GM18499 (cell line): Measurements from ENCODE around the gene CNIH3.
"Not testable (repeated sequence)": the region's sequence is repeated elsewhere in the genome, so short reads cannot be mapped to it uniquely, and the experiment has no call there.

Source experiments
- ATAC-seq: cut with Tn5 transposase; IDR thresholded peaks from one replicate; pipeline ENCODE4 v1.9.1; 2021; ENCODE audit warnings: moderate number of reproducible peaks; ENCODE audit not compliant: insufficient read depth, unreplicated experiment

The CNIH3 gene

GRCh38 chr1:224615861-224616755, at the start of gene CNIH3:
Gene CNIH3 (plus strand): TSS chr1:224616317. CDS start chr1:224617175, 858 bp downstream.
- no peak for ATAC-seq

- ATAC-seq = not testable (repeated sequence)
Observed at GRCh38 chr1:224566492-224566891, 49.6 kb upstream of the CNIH3 start.

- no peak for ATAC-seq
Observed at GRCh38 chr1:224569276-224569675, 46.8 kb upstream of the CNIH3 start.

- not testable (repeated sequence) for ATAC-seq
Observed at GRCh38 chr1:224571975-224572374, 44.1 kb upstream of the CNIH3 start.

- no peak for ATAC-seq
Observed at GRCh38 chr1:224579526-224579925, 36.6 kb upstream of the CNIH3 start.

GRCh38 chr1:224580006-224580405, 36.1 kb upstream of the CNIH3 start:
- no peak for ATAC-seq

GRCh38 chr1:224582041-224582440, 34.1 kb upstream of the CNIH3 start:
- ATAC-seq = no peak

- ATAC-seq = no peak
Observed at GRCh38 chr1:224583774-224584173, 32.3 kb upstream of the CNIH3 start.

GRCh38 chr1:224585051-224585450, 31.1 kb upstream of the CNIH3 start:
- ATAC-seq = no peak

GRCh38 chr1:224587051-224587450, 29.1 kb upstream of the CNIH3 start:
- ATAC-seq = no peak

- no peak for ATAC-seq
Observed at GRCh38 chr1:224588515-224588914, 27.6 kb upstream of the CNIH3 start.

GRCh38 chr1:224589006-224589405, 27.1 kb upstream of the CNIH3 start:
- ATAC-seq = no peak

GRCh38 chr1:224591326-224591725, 24.8 kb upstream of the CNIH3 start:
- no peak for ATAC-seq

GRCh38 chr1:224592636-224593582, 23.2 kb upstream of the CNIH3 start:
- peak; percentile 42 for ATAC-seq

- ATAC-seq = no peak
Observed at GRCh38 chr1:224594360-224594759, 21.8 kb upstream of the CNIH3 start.

- ATAC-seq = no peak
Observed at GRCh38 chr1:224594851-224595250, 21.3 kb upstream of the CNIH3 start.

- no peak for ATAC-seq
Observed at GRCh38 chr1:224605482-224606181, 10.5 kb upstream of the CNIH3 start.

- ATAC-seq = no peak
Observed at GRCh38 chr1:224607188-224608148, 8.6 kb upstream of the CNIH3 start.

- ATAC-seq = no peak
Observed at GRCh38 chr1:224609333-224609732, 6.8 kb upstream of the CNIH3 start.
